Endothelial cell of umbilical vein (primary cell): ENCODE measurements around the gene FBXO22. TPM values are rescaled to one million over a fixed set of nuclear protein-coding genes. Genes with fewer than 3 reads are reported as not detected.

Experiments used
- BruUV-seq: library from RNA; stranded (reverse); fragments of 400-500 nt; replicated peaks from 2 replicates; lab custom pipeline; 2021; lab: Mats Ljungman, UMichigan
- CTCF ChIA-PET: fragments of 300-600, 350-600 bp; sonication (Branson Sonifier 250); formaldehyde crosslinking; loops from one replicate; lab custom pipeline; 2021; ENCODE audit warnings: antibody characterized with exemption, inconsistent platforms; lab: Charles Lee
- POLR2A ChIA-PET: fragments of 300-600, 350-600 bp; sonication (Branson Sonifier 250); formaldehyde crosslinking; loops from one replicate; lab custom pipeline; 2021; ENCODE audit warnings: antibody characterized with exemption, inconsistent platforms; lab: Charles Lee
- DNase-seq: peaks from one replicate; pipeline ENCODE4 v3.0.0-alpha.2; 2011; ENCODE audit warnings: low read depth, low spot score
- FAIRE-seq: peaks from 2 replicates; lab custom pipeline; 2011; peaks lifted over from hg19 to GRCh38; lab: Jason Lieb, UNC
- H2AFZ ChIP-seq: 2 replicates; pipeline ENCODE4 v1.6.0; 2012; ENCODE audit warnings: low read depth, low read length, control low read depth, inconsistent platforms
- H3K27ac ChIP-seq: 2 replicates; pipeline ENCODE4 v1.5.1; 2011; ENCODE audit warnings: low read depth, mild to moderate bottlenecking, control low read depth, low read length, moderate library complexity; ENCODE audit not compliant: insufficient read depth
- H3K27me3 ChIP-seq, 2 experiments: 2 replicates each; pipeline versions ENCODE4 v1.6.0 to v1.6.1; 2011; ENCODE audit warnings: low read length in 2 of 2, mixed read lengths in 1 of 2; ENCODE audit not compliant: control insufficient read depth in 2 of 2, insufficient read depth in 2 of 2
- H3K36me3 ChIP-seq, 2 experiments: 2 replicates in 1 of 2; 3 replicates in 1 of 2; pipeline ENCODE4 v1.5.1; 2011; ENCODE audit warnings: low read length in 2 of 2, mild to moderate bottlenecking in 1 of 2, moderate library complexity in 1 of 2; ENCODE audit not compliant: control insufficient read depth in 2 of 2, insufficient read depth in 2 of 2; ENCODE audit errors: extremely low read depth in 1 of 2
- H3K4me1 ChIP-seq: 3 replicates; pipeline ENCODE4 v1.5.1; 2011; ENCODE audit warnings: mild to moderate bottlenecking, low read length; ENCODE audit not compliant: control insufficient read depth, insufficient read depth; ENCODE audit errors: extremely low read depth
- H3K4me2 ChIP-seq: 2 replicates; pipeline ENCODE4 v1.6.1; 2011; ENCODE audit warnings: low read length, control low read depth, mixed read lengths; ENCODE audit not compliant: insufficient read depth
- H3K4me3 ChIP-seq, 3 experiments: fragments of 200-600 bp in 1 of 3; sonication (generic), shearing (Covaris generic) in 1 of 3; replicated peaks in 1 of 3; 2 replicates each; pipeline ENCODE4 v1.5.1; 2011 to 2016; ENCODE audit warnings: control low read depth in 3 of 3, low read length in 3 of 3, mild to moderate bottlenecking in 2 of 3, inconsistent platforms in 1 of 3, low read depth in 1 of 3, moderate library complexity in 1 of 3; ENCODE audit not compliant: insufficient read depth in 1 of 3
- H3K79me2 ChIP-seq: 2 replicates; pipeline ENCODE4 v1.6.0; 2012; ENCODE audit warnings: low read length, inconsistent platforms; ENCODE audit not compliant: control insufficient read depth, insufficient read depth
- H3K9ac ChIP-seq: replicated peaks from 2 replicates; pipeline ENCODE3; 2011; ENCODE audit warnings: low read length, control low read depth; ENCODE audit not compliant: insufficient read depth; ENCODE audit errors: extremely low read depth
- H3K9me1 ChIP-seq: replicated peaks from 3 replicates; pipeline ENCODE4 v1.6.0; 2011; ENCODE audit warnings: mild to moderate bottlenecking, low read length; ENCODE audit not compliant: control insufficient read depth, insufficient read depth; ENCODE audit errors: extremely low read depth
- H3K9me3 ChIP-seq: replicated peaks from 2 replicates; pipeline ENCODE4 v1.5.1; 2012; ENCODE audit warnings: low read length, inconsistent platforms; ENCODE audit not compliant: control insufficient read depth, insufficient read depth
- H4K20me1 ChIP-seq: replicated peaks from 2 replicates; pipeline ENCODE3; 2011; ENCODE audit warnings: mild to moderate bottlenecking, low read length; ENCODE audit not compliant: control insufficient read depth, insufficient read depth; ENCODE audit errors: extremely low read depth
- CTCF ChIP-seq, 2 donors: IDR thresholded peaks; 1 replicate in 1 of 2; 2 replicates in 1 of 2; pipeline ENCODE4 v1.5.1; 2011; ENCODE audit warnings: low read length in 2 of 2, mild to moderate bottlenecking in 2 of 2, moderate library complexity in 2 of 2, control low read depth in 1 of 2, inconsistent platforms in 1 of 2, low read depth in 1 of 2; ENCODE audit not compliant: insufficient read depth in 1 of 2; ENCODE audit errors: extremely low read depth in 1 of 2
- EZH2 ChIP-seq: IDR thresholded peaks from 2 replicates; pipeline ENCODE4 v1.6.1; 2012; ENCODE audit warnings: borderline replicate concordance, low read depth, mild to moderate bottlenecking, moderate library complexity, low read length, inconsistent platforms; ENCODE audit not compliant: severe bottlenecking
- FOS ChIP-seq: IDR thresholded peaks from 2 replicates; pipeline ENCODE4 v1.6.1; 2011; ENCODE audit warnings: mild to moderate bottlenecking, low read length, moderate library complexity, borderline replicate concordance; ENCODE audit not compliant: insufficient read depth
- GATA2 ChIP-seq: IDR thresholded peaks from 2 replicates; pipeline ENCODE4 v1.7.0; 2011; ENCODE audit warnings: low read depth, mild to moderate bottlenecking, moderate library complexity, mixed read lengths, low read length; ENCODE audit not compliant: insufficient read length, insufficient read depth
- JUN ChIP-seq: IDR thresholded peaks from 2 replicates; pipeline ENCODE4 v1.6.1; 2011; ENCODE audit warnings: borderline replicate concordance, low read depth; ENCODE audit not compliant: insufficient read length, insufficient read depth
- MAX ChIP-seq: IDR thresholded peaks from 2 replicates; pipeline ENCODE4 v1.6.1; 2011; ENCODE audit not compliant: insufficient read depth, insufficient read length
- MYC ChIP-seq: IDR thresholded peaks from one replicate; pipeline ENCODE4 v1.6.1; 2011; ENCODE audit warnings: mild to moderate bottlenecking, low read depth, low read length
- POLR2A ChIP-seq: IDR thresholded peaks from 2 replicates; pipeline ENCODE4 v1.6.1; 2012; ENCODE audit warnings: low read depth, mild to moderate bottlenecking, control low read depth, low read length
- POLR2AphosphoS5 ChIP-seq: IDR thresholded peaks from 2 replicates; pipeline ENCODE4 v1.6.1; 2012; ENCODE audit warnings: low read depth, mild to moderate bottlenecking, control low read depth, low read length, moderate library complexity; ENCODE audit not compliant: insufficient read depth
- dilution Hi-C: fragments of 300-500 bp; cut with MboI; formaldehyde crosslinking; loops from one replicate; pipeline ENCODE4 v1.15.0; 2019; ENCODE audit warnings: low sequenced_read_pairs; ENCODE audit not compliant: extremely low pct_ligation_motif_present
- intact Hi-C: fragments of 100-400 bp; cut with micrococcal nuclease; formaldehyde crosslinking; loops from one replicate; pipeline ENCODE4 v1.10.0; 2022
- polyA plus RNA-seq, 4 experiments: library from polyadenylated mRNA; depleted of rRNA in 3 of 4; stranded (reverse) in 3 of 4; unstranded in 1 of 4; fragments of >200 nt; gene quantifications; 2 replicates each; pipeline versions ENCODE4 v1.2.1 to v1.2.3, GENCODE V29; 2011 to 2012; ENCODE audit warnings: missing spikeins in 1 of 4
- total RNA-seq: library from RNA; stranded (reverse); gene quantifications from 2 replicates; pipeline ENCODE4 v1.2.3, GENCODE V29; 2021

The FBXO22 gene
- total and polyA plus RNA-seq, 2 donors (not counting 3 experiments of a cell fraction or from before 2014, with no cell fraction given): 20.8 to 41.6 TPM

- no peaks in the 10 kb centered on the region for H3K9me3 ChIP-seq
- intact Hi-C loops (no loop called here), dilution Hi-C loops (no loop called here)
- no peaks in the 10 kb centered on the region for H3K79me2 ChIP-seq
- CTCF ChIA-PET: no interaction called here
- no peaks in the 10 kb centered on the region for H3K9me1 ChIP-seq
- peaks cover 0 to 4% of the 10 kb centered on the region in 2 experiments for H3K36me3 ChIP-seq
- no peak overlapping the region for H3K9ac ChIP-seq
- POLR2A ChIA-PET: no interaction called here
- H3K4me2 ChIP-seq: no peak overlapping the region
- peaks cover 18% of the 10 kb centered on the region for H3K4me1 ChIP-seq
- H3K27ac ChIP-seq: no peak overlapping the region
- FAIRE-seq (no peak), DNase-seq (no peak)
- H2AFZ ChIP-seq: no peak overlapping the region
- H3K4me3 ChIP-seq: no peak overlapping the region
- no peak for TF ChIP-seq POLR2A
- TF ChIP-seq GATA2: no peak
- no peak for TF ChIP-seq MAX
- no peak for TF ChIP-seq POLR2AphosphoS5
- TF ChIP-seq FOS: no peak
- no peak for TF ChIP-seq EZH2
- TF ChIP-seq MYC: no peak
- no peak for TF ChIP-seq JUN
- TF ChIP-seq CTCF (IDR thresholded peaks at IDR 0.05; ENCODE audit: extremely low read depth in 1 of 2, insufficient read depth in 1 of 2, low read depth in 1 of 2, low read length in 2 of 2): no peak
- H4K20me1 ChIP-seq: no peaks in the 10 kb centered on the region
- no peaks in the 10 kb centered on the region for H3K27me3 ChIP-seq
- no TSS peak for BruUV-seq
These were observed 7.9 kb upstream of the FBXO22 start for GRCh38 chr15:75895731-75896130.
